Stimulated activated CD8-positive, alpha-beta memory T cell treated with anti-CD3 and anti-CD28 coated beads, Interleukin-4, amount 100 ng/mL, for 4 hours (primary cell): ENCODE results near the gene PSMG2.

Experiments
- DNase-seq, 2 donors: peaks; one replicate each; pipeline ENCODE4 v3.0.0-alpha.2; 2020; ENCODE audit warnings: low read depth in 2 of 2, low spot score in 1 of 2

The PSMG2 gene, protein sequence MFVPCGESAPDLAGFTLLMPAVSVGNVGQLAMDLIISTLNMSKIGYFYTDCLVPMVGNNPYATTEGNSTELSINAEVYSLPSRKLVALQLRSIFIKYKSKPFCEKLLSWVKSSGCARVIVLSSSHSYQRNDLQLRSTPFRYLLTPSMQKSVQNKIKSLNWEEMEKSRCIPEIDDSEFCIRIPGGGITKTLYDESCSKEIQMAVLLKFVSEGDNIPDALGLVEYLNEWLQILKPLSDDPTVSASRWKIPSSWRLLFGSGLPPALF

GRCh38 chr18:12702221-12703095 is at the start of gene PSMG2, which contains the start of gene CEP76:
Gene PSMG2 (plus strand): TSS chr18:12703042. CDS start chr18:12703108, 66 bp downstream.
Gene CEP76 (minus strand): TSS chr18:12702723. CDS start chr18:12702548, 175 bp downstream.
- peak; percentile 50 to 67 for DNase-seq

GRCh38 chr18:12654971-12655370 is 47.9 kb upstream of the PSMG2 start:
- DNase-seq: no peak

- DNase-seq: no peak
These were observed 46.3 kb upstream of the PSMG2 start for GRCh38 chr18:12656605-12656937.

GRCh38 chr18:12656938-12657683 is 45.7 kb upstream of the PSMG2 start:
- DNase-seq: no peak

DNA sequence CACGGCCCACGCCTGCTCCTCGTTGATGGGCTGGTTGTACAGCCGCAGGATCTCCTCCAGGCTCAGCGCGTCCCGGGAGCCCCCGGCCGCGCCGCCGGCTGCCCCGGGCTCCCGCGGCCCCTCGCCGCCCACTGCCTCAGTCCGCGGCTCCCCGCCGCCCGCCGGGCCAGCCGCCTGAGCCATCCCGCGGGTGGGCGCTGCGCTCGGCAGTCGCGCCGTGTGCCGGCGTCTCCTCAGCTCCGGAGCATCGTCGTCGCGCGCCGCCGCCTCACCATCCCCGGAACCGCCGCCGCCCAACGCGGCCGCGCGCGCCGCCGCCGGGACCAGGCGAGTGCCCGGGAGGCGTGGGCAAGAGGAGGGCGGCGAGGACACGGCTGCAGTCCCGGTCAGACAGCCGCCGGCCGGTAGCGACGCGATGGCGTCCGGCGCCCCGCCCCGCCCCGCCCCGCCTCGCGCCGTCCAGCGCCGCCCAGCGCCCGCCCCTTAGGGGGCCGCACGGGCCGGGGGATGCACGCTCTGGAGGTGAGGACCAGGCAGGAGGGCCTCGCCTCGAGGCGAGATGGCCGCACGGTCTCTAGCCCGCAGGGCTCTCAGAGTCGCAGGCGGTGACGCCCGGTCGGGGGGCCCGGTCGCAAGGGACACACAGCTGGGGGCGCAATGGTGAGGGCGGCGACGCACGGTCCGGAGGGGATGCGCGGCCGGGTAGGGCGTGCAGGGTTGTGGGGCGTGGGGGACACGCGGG is 45.0 kb upstream of the PSMG2 start, which contains the start of gene SPIRE1:
Gene SPIRE1 (minus strand): TSS at position 424 of the 742 bp plus-strand sequence. CDS start 241 bp downstream, at position 183.
- no peak for DNase-seq

- no peak for DNase-seq
These were observed 44.3 kb upstream of the PSMG2 start for GRCh38 chr18:12658426-12659138.

DNA sequence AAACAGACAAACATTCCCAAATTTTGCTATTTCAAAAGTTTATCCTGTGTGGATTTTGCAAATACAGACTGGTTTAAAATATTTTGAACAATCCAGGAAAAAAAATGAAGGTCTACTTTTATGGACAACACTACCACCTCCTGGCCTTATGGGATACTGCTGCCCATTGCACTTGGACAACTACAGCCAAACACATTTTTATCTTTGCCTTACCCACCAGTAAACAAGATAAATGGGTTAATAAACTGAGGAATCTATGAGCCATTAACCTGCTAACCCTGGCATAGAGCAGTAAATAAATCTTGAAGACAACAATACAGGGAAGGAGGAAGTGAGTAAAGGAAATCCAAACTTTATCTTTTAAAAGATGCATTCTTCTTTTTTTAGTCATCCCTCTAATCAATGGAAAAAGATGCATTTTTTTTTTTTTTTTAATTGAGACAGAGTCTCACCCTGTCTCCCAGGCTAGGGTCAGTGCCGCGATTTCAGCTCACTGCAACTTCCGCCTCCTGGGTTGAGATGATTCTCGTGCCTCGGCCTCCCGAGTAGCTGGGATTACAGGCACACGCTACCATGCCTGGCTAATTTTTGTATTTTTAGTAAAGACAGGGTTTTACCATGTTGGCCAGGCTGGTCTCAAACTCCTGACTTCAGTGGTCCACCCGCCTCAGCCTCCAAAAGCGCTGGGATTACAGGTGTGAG is 42.8 kb upstream of the PSMG2 start:
- DNase-seq: no peak

GRCh38 chr18:12668041-12668440 is 34.8 kb upstream of the PSMG2 start:
- DNase-seq: no peak

GRCh38 chr18:12679183-12679786 is 23.6 kb upstream of the PSMG2 start:
- no peak for DNase-seq

- DNase-seq: no peak
These were observed 16.7 kb upstream of the PSMG2 start for GRCh38 chr18:12686100-12686499.

- no peak for DNase-seq
These were observed 13.5 kb upstream of the PSMG2 start for GRCh38 chr18:12689256-12689850.

GRCh38 chr18:12692206-12692605 is 10.6 kb upstream of the PSMG2 start:
- no peak for DNase-seq

GRCh38 chr18:12694032-12694431 is 8.8 kb upstream of the PSMG2 start:
- no peak for DNase-seq

- DNase-seq: no peak
These were observed 3.1 kb upstream of the PSMG2 start for GRCh38 chr18:12699747-12700146.

DNA sequence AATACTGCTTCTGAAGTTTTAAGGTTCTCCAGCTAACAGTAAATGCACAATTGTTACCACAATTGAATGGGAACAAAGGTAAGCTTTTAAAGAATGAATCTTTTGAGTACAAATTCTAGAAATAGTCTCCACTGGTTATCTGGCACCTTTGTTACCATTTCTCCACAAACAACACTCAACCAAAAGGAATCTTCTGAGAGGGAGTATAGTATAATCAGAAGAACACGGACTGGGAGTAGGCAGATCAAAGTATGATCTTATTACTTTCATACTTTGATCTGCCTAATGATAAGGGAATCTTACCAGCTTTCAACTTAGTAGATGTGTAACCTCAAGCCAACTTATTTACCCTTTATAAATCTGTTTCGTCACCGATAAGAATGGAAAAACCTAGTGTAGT is 1.7 kb upstream of the PSMG2 start:
- DNase-seq: no peak

GRCh38 chr18:12703096-12703567 is 290 bp downstream of the PSMG2 start:
- DNase-seq: no peak

GRCh38 chr18:12703664-12704063 is 822 bp downstream of the PSMG2 start:
- no peak for DNase-seq

DNA sequence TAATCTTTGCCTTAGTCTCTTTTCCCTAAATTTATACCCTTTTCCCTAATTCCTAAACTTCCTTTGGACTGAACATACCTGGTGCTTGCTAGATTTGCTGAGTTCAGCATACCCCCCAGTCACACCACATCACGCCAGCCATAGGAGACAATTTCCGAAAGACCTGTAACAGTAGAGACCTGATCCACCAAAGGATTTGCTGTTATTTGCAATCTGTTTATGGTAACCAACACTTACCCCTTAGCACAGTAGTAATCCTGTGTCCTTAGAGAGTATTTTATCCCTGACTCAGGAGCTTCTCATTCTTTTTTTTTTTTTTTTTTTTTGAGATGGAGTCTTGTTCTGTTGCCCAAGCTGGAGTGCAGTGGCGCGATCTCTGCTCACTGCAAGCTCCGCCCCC is 8.6 kb downstream of the PSMG2 start:
- DNase-seq: no peak
